Hematopoietic multipotent progenitor cell treated with erythropoietin and hydrocortisone succinate and interleukin-3 and kit ligand, for 8 days (in vitro differentiated cells): ENCODE results near the gene UBE2M.
"Not testable (repeated sequence)": the region's sequence is repeated elsewhere in the genome, so short reads cannot be mapped to it uniquely, and the experiment has no call there.

Experiments used
- DNase-seq: peaks from one replicate; pipeline ENCODE4 v3.0.0-alpha.2; 2015

Gene UBE2M

GRCh38 chr19:58555369-58555885 lies 3.0 kb downstream of the UBE2M start:
- no peak for DNase-seq

GRCh38 chr19:58554494-58555368 lies 3.7 kb downstream of the UBE2M start, which contains the start of gene CHMP2A:
CHMP2A (minus strand) TSS chr19:58555105; CDS start chr19:58554212, 893 bp downstream.
- peak; percentile 96 for DNase-seq

GRCh38 chr19:58553799-58554493 lies 4.5 kb downstream of the UBE2M start:
- no peak for DNase-seq

- DNase-seq, result no peak
Observed at GRCh38 chr19:58552655-58553054, 5.8 kb downstream of the UBE2M start.

GRCh38 chr19:58551577-58552471 lies 6.6 kb downstream of the UBE2M start:
- DNase-seq, result no peak

GRCh38 chr19:58551123-58551497 lies 7.3 kb downstream of the UBE2M start:
- no peak for DNase-seq

GRCh38 chr19:58550362-58551122 lies 7.9 kb downstream of the UBE2M start:
- no peak for DNase-seq

GRCh38 chr19:58549664-58550361 lies 8.6 kb downstream of the UBE2M start:
- DNase-seq, result no peak

- no peak for DNase-seq
Observed at GRCh38 chr19:58548859-58549663, 9.3 kb downstream of the UBE2M start.

GRCh38 chr19:58547323-58548312 lies 10.8 kb downstream of the UBE2M start:
- no peak for DNase-seq

GRCh38 chr19:58546019-58546530 lies 12.3 kb downstream of the UBE2M start:
- DNase-seq, result peak; percentile 59

- DNase-seq, result no peak
Observed at GRCh38 chr19:58545286-58546018, 13.0 kb downstream of the UBE2M start.

- no peak for DNase-seq
Observed at GRCh38 chr19:58544591-58545285, 13.7 kb downstream of the UBE2M start.

GRCh38 chr19:58543826-58544590 lies 14.4 kb downstream of the UBE2M start, which contains the start of gene TRIM28:
TRIM28 (plus strand) TSS chr19:58544064; CDS start chr19:58544758, 694 bp downstream.
- DNase-seq, result peak; percentile 99

GRCh38 chr19:58542641-58543372 lies 15.6 kb downstream of the UBE2M start:
- DNase-seq, result not testable (repeated sequence)

GRCh38 chr19:58539169-58539559 lies 19.2 kb downstream of the UBE2M start:
- not testable (repeated sequence) for DNase-seq
